IPS-18c (cell line): ENCODE measurements around the gene E2F4.

Experiments used
- H3K4me3 ChIP-seq: 2 replicates; pipeline ENCODE4 v1.7.0; 2013; ENCODE audit warnings: low read depth, mild to moderate bottlenecking, low read length, moderate library complexity; ENCODE audit not compliant: insufficient read depth
- H3K9me3 ChIP-seq: one replicate; pipeline ENCODE4 v1.6.1; 2013; ENCODE audit warnings: mild to moderate bottlenecking, low read length, moderate library complexity; ENCODE audit not compliant: control insufficient read depth, insufficient read depth

Gene E2F4

GRCh38 chr16:67199011-67199807 lies 7.3 kb downstream of the E2F4 start, which contains the start of gene ELMO3:
Gene ELMO3, plus strand, starts transcription at chr16:67199131. Its CDS starts 196 bp downstream, at chr16:67199327.
- Histone ChIP-seq H3K9me3 (peaks cover 2% of the 10 kb centered on the region), H3K4me3 (peak within 1 kb of the TSS; percentile 72)

GRCh38 chr16:67199808-67200198 lies 7.8 kb downstream of the E2F4 start:
- peaks cover 2% of the 10 kb centered on the region for H3K9me3 ChIP-seq
- H3K4me3 ChIP-seq: peak overlapping the region; percentile 70

- Histone ChIP-seq H3K4me3 (no peak overlapping the region), H3K9me3 (peaks cover 2% of the 10 kb centered on the region)
Measured at GRCh38 chr16:67200491-67200890, 8.5 kb downstream of the E2F4 start.

GRCh38 chr16:67201411-67202345 lies 9.7 kb downstream of the E2F4 start:
- no peak overlapping the region for H3K4me3 ChIP-seq

GRCh38 chr16:67202426-67202825 lies 10.5 kb downstream of the E2F4 start:
- Histone ChIP-seq H3K4me3 (no peak overlapping the region), H3K9me3 (peaks cover 2% of the 10 kb centered on the region)

More at GRCh38 chr16:67201411-67202345, 9.7 kb downstream of the E2F4 start:
- peaks cover 2% of the 10 kb centered on the region for H3K9me3 ChIP-seq

GRCh38 chr16:67202956-67203493 lies 11.1 kb downstream of the E2F4 start:
- H3K9me3 ChIP-seq: peaks cover 2% of the 10 kb centered on the region
- H3K4me3 ChIP-seq: no peak overlapping the region

GRCh38 chr16:67204076-67204475 lies 12.1 kb downstream of the E2F4 start:
- Histone ChIP-seq H3K4me3 (no peak overlapping the region), H3K9me3 (peaks cover 2% of the 10 kb centered on the region)

- Histone ChIP-seq H3K9me3 (peaks cover 2% of the 10 kb centered on the region), H3K4me3 (no peak overlapping the region)
Measured at GRCh38 chr16:67206129-67206837, 14.3 kb downstream of the E2F4 start.

- Histone ChIP-seq H3K9me3 (peaks cover under 1% of the 10 kb centered on the region), H3K4me3 (no peak overlapping the region)
Measured at GRCh38 chr16:67206838-67207248, 14.9 kb downstream of the E2F4 start.

GRCh38 chr16:67207249-67208091 lies 15.5 kb downstream of the E2F4 start:
- no peak overlapping the region for H3K4me3 ChIP-seq
- no peaks in the 10 kb centered on the region for H3K9me3 ChIP-seq

- no peak overlapping the region for H3K4me3 ChIP-seq
- no peaks in the 10 kb centered on the region for H3K9me3 ChIP-seq
Measured at GRCh38 chr16:67208154-67208896, 16.4 kb downstream of the E2F4 start.

GRCh38 chr16:67209565-67209964 lies 17.6 kb downstream of the E2F4 start:
- Histone ChIP-seq H3K4me3 (no peak overlapping the region), H3K9me3 (no peaks in the 10 kb centered on the region)

- H3K9me3 ChIP-seq: no peaks in the 10 kb centered on the region
- no peak overlapping the region for H3K4me3 ChIP-seq
Measured at GRCh38 chr16:67210069-67210937, 18.3 kb downstream of the E2F4 start.

GRCh38 chr16:67211674-67212073 lies 19.7 kb downstream of the E2F4 start:
- Histone ChIP-seq H3K4me3 (no peak overlapping the region), H3K9me3 (no peaks in the 10 kb centered on the region)

- H3K9me3 ChIP-seq: no peaks in the 10 kb centered on the region
- no peak overlapping the region for H3K4me3 ChIP-seq
Measured at GRCh38 chr16:67212766-67213165, 20.8 kb downstream of the E2F4 start.
